Right renal cortex interstitium (tissue), 3 donors: Measurements from ENCODE around the gene ORMDL2. TPM values are rescaled to one million over a fixed set of nuclear protein-coding genes. Genes with fewer than 3 reads are reported as not detected.

Source experiments
- DNase-seq, 3 donors: peaks; one replicate each; pipeline ENCODE4 v3.0.0-alpha.2; 2013; ENCODE audit warnings: low read depth in 3 of 3, low spot score in 2 of 3
- polyA plus RNA-seq, 3 donors: library from polyadenylated mRNA; unstranded; fragments of 120-200 nt; gene quantifications; one replicate each; pipeline ENCODE4 v1.2.1, GENCODE V29; 2013; ENCODE audit not compliant: insufficient read length in 3 of 3

ORMDL2 gene, protein sequence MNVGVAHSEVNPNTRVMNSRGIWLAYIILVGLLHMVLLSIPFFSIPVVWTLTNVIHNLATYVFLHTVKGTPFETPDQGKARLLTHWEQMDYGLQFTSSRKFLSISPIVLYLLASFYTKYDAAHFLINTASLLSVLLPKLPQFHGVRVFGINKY
- polyA plus RNA-seq = 10 to 100 TPM; 32.4 to 43.5 (median 43.3) TPM

DNA sequence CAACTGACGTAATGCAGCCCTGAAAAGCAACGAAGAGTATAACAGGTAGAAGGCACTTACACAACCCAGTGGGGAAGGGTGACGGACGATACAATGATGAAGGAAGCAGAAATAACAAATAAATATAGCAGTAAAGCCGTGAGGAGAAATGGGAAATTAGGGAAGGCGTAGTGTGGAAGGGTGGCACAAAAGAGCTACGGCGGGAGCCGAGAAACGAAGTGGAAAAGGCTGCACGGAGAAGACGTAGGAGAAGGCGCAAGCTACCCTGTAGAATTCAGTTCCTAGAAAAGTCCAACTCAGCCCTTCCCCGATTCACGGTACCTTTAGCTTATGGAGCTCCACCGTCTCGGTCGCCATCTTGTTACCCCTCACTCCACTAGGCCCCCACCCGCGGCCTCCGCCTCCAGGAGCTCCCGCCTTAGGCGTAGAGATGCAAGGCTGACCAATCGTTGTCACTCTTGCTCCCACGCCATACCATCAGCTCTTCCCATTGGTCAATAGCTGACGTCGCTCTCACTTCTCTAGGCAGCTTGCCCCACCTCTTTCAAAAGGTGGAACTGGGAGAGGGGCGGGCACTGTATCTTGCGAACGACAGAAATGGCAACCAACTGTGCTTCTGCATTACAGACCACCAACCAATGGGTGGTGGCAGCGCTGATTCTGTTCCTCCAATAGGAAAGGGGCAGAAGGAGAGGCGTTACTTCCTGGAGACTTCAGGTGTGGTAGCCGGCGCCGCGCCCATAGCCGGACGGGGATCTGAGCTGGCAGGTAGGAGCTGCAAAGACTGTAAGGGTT, at the start of gene ORMDL2, which contains the start of gene SARNP:
Gene ORMDL2, plus strand, starts transcription at position 697 of the 795 bp plus-strand sequence. CDS start 959 bp downstream, outside the sequence.
Gene SARNP, minus strand, starts transcription at position 380 of the 795 bp plus-strand sequence. Its CDS starts 23 bp downstream, at position 357.
- DNase-seq = peak; percentile 98 to 100 (median 100)

DNA sequence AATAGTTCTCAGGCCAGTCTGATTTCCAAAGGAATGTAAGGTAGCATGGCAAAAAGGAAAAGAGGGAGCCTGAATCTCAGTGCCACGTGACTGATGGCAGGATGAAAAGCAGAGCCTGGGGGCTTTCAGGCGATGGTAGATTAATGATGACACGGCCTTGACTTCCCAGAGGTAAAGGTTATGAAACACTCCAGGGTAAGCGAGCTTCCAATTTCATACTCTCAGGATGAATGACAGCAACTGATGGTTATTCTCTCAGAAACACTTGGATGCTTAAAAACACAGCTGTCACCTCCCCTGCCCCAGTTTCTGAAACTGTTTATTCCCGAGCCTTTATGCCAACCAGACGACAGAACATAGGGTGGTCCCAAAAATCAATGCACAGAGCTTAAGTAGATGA, 46.1 kb upstream of the ORMDL2 start:
- no peak for DNase-seq

DNA sequence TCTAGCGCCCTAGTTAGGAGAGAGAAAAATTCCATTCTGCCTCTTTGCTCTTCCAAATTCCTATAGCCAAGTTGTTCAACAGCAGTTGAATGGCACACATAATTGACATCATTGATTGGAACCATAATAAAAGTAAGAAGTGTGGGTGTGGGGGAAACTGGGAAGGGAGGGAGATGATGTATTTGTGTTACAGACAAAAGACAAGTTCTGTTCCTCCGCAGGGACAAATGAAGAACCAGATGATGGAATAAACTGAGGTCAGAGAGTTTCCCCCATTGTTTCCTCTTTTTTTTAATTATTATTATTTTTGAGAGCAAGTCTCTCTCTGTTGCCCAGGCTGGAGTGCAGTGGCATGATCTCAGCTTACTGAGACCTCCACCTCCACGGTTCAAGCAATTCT, 40.0 kb upstream of the ORMDL2 start:
- DNase-seq = no peak

DNA sequence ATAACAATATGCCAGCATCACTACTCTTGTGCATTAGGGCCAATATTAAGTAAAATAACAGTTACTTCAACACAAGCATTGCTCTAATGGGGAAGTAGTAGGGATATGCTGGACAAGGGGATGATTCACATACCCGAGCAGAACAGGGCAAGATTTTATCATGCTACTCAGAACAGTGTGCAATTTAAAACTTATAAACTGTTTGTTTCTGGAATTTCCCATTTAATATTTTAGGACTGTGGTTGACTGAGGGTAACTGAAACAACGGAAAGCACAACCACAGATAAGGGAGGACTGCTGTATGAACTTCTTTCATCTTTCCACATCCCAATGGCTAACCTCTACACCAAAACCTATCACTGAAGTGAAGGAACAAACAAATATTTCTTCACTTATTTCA, 37.2 kb upstream of the ORMDL2 start:
- no peak for DNase-seq

DNA sequence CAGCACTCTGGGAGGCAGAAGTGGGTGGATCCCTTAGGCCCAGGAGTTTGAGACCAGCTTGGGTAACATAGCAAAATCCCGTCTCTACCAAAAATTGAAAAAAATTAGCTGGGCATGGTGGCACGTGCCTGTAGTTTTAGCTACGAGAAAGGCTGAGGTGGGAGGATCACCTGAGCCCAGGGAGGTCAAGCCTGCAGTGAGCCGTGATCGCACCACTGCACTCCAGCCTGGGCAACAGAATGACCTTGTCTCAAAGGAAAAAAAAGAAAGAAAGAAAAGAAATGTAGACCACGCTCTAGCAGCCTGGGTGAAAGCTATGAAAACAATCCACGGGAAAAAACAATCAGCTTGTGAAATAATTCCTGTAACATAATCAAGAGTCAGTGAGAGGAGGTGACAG, 29.3 kb upstream of the ORMDL2 start:
- DNase-seq = no peak

DNA sequence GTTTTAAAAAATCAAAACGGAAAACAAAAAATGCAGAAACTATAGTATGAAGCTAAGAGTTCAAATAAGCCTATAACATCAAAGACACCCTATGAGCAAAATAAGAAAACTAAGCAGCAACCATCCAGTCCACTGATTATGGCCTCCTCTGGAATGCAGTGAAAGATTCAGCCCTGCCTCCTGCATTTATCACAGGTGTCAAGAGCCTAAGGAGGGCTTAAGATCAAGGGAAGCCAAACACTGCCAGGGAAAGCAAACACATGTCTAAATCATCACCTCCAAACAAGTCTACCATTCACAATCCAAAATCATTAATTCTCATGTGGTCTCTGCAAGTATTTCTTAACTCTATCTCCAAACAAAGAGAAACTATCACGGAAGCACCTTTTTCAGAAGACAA, 28.7 kb upstream of the ORMDL2 start:
- no peak for DNase-seq

DNA sequence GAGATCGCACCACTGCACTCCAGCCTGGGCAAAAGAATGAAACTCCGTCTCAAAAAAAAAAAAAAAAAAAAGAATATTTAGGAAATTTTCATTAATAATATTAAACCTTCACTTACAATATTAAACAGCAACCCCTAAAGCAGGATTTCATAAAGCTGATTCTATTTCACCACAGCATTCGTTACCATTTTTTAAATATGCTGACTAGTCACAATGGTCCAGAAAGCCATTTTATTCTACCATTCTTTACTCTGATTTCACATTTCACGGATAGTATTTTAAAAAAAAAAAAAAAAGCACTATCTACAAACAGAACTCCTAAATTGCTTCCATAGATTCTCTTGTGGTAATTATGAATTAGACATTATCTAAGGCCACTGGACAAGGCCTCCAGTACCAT, 27.9 kb upstream of the ORMDL2 start:
- DNase-seq = no peak

DNA sequence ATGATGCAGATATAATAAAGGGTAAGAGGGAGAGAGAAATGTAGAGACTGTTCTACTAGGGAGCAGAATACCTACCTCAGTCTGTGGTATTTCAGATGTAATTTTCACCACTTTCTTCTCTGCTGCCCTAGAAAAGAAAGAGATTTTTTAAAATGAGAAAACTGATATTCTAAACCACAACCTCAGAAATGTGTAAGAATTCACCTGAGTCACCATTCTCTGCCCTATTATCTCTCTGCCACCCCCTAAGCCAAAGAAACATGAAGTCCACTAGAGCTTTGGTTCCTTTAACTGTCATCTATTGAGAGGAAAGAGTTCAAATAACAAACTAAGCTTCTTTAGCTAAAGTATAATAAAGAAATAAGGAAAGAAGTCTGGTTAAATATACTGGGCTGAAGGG, 21.9 kb upstream of the ORMDL2 start:
- DNase-seq = no peak

DNA sequence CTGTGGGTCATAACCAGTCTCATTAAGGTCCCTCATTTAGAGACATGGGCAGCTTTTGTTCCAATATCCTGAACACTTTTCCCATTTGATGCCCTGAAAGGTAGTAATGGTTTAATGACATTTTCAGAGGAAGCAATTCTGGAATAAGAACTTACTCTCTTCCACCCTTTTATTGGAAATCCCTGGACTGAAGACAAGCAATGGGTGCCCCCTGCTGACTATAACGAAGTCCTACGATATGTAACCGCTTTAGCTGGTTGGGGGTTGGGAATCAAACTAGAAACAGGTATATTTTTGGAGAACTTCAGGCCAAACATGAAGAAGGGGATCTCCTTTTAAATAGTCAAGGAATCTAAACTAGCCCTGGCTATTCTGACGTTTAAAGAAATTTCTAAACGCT, 20.8 kb upstream of the ORMDL2 start:
- peak in 2 of 3 donors; percentile 41 to 51 for DNase-seq

DNA sequence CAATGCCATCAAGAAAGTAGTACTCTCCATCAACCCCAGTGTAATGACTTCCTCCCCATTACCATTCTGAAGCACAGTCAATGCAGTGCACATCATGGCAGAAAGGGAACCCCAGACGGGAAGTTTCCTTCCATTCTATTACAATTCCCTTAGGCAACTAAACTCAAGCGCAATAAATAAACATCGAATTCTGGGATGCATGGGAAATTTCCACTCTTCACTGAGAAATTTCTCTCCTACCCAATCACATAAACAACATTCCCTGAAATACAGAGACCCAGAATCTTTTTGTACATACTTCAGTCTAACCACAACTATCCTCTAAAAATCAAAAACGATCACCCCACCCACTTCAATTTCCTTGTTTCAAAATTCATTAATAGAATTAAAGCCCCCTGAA, 20.3 kb upstream of the ORMDL2 start:
- no peak for DNase-seq

DNA sequence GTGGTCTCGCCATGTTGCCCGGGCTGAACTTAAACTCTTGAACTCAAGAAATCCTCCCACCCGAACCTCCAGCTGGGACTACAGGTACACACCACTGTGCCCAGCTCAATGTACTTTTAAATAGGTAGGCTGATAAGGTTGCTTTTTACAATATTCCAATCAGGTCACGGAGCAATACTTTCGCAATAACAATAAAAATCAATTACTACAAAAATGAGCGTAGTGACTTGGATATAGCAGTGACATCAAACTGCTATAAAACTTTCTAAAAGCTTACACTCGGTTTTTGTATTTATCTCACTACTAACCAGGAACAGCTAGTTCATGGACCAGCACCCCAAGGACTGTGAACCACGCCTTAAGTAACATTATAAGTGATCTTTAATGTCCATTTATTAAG, 10.9 kb upstream of the ORMDL2 start:
- no peak for DNase-seq

DNA sequence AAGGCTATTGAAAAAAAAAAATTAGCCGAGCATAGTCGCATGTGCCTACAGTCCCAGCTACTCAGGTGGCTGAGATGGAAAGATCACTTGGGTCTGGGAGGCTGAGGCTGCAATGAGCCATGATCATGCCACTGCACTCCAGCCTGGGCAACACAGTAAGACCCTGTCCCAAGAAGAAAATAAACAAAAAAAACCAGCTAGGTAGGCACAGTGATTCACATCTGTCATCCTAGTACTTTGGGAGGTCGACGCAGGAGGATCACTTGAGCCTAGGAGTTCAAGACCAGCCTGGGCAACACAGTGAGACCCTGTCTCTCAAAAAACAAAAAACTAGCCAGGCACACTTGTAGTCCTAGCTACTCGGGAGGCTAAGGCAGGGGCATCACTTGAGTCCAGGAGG, 8.6 kb upstream of the ORMDL2 start:
- DNase-seq = no peak

DNA sequence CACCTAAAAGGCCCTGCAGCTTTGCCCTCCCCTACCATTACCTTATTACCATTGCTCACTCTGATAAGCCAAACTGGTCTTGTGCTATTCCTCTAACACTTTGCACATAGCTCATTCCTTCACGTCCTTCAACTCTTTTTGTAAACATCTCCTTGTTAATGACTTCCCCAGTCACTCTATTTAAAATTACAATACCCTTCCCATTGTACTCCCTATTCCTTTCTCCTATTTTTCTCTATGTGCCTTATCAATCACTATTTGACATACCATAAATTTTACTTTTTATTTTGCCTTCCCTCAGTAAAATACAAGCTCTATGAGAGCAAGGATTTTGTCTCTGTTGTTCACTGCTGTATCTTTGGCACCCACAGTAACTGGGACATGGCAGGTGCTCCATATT, 5.8 kb upstream of the ORMDL2 start:
- DNase-seq = no peak

DNA sequence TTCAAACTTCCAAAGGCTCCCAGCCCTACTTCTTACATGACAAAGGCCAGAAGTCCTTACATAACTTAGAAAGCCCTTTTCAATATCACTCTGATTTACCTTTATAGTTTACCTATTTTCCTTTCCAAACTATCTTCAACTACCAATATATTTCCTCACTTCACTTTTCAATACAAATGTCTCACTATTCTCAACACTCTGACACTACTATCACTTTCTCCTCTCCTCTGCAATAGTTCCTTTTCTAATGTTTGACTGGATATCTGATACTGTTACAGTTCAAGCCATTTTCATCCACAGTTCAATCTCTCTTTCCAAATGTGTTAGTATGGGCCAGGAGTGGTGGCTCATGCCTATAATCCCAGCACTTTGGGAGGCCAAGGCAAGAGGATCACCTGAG, 3.6 kb upstream of the ORMDL2 start:
- DNase-seq = no peak

DNA sequence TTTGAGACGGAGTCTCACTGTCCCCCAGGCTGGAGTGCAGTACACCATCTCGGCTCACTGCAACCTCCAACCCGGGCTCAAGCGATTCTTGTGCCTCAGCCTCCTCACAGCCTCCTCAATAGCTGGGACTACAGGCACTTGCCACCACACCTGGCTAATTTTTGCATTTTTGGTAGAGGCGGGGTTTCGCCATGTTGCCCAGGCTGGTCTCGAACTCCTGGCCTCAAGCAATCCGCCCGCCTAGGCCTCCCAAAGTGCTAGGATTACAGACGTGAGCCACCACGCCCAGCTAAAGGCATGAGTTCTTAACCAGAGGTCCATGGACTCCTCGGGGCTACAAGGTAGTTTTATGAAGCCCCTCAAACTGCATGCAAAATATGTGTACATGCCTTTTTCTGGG, 2.4 kb upstream of the ORMDL2 start:
- no peak for DNase-seq

DNA sequence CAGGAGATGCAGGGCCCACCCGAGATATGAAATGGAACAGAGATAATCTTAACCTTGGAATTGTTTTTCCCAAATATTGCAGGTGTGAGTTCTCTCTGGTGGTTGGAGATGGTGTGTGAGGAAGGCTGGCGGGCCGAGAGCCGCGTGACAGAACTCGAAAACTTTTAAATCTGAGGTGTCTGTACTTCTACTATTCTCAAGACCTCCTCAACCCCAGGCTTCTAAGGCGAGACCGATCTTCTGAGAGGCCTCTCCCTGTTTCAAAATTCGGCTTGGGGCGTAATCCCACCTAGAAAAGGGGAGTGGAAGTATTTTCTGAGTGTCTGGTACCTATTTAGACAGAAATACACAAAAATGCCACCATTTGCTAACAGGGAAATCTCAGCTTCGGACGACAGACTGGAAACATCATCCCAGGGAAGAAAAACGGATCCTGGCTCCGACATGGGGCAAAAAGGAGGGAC, 928 bp upstream of the ORMDL2 start:
- peak in 1 of 3 donors; percentile 60 for DNase-seq

DNA sequence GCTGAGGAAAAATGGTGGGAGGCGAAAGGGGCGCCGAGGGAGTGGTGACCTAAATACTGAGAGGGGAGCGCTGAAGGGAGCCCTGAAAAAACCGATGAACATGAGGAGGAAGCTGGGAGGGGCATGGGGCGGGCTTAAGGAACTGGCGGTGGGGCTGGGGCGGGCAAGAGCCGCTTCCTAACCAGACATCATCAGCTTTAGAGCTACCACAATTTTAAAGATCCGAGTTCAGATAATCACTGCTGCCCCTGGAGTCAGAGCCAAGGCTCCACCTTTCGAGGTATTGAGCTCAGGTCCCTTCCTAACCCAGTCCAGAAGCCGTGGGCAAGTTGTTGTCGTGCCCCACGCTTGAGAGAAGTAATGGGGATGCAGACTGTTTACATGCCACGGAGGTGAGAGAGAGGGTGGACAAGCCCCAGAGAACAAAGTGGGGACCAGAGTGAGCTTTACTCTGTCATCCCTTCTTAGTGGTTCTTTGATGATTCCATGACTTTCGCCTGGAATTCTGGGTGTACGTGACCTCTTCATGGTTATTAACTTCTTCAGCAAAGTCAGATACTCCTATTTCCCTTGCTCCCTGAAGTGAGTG, 393 bp downstream of the ORMDL2 start:
- no peak for DNase-seq

DNA sequence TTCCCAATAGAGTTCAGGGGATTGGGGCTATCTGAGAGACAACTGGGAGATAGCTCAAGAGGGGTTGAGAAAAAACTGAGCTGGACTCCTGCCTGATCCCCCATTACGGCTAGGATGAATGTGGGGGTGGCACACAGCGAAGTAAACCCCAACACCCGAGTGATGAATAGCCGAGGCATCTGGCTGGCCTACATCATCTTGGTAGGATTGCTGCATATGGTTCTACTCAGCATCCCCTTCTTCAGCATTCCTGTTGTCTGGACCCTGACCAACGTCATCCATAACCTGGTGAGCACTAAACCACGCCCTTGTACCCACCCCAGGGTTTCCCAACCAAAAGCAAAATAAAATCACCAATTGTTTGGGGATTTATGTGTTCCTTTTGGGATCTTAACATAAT, 1.0 kb downstream of the ORMDL2 start:
- no peak for DNase-seq

DNA sequence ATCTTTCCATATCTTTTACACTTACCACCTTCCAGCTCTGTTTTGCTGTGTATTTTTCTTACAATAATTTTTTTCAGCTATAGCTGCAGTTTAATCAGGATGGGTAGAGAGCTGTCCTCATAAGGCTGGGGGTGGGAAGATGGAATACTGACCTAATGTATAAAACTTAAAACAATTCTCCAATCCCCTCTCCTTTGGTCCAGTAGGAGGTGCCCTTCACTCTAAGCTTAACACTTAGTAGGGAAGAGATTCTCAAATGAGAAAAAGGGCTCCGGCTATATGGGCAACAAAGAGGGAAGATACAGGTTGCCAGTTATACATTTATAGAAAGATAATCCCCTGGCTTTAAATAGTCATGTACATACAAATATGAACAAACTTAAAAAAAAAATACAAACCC, 2.8 kb downstream of the ORMDL2 start:
- no peak for DNase-seq

DNA sequence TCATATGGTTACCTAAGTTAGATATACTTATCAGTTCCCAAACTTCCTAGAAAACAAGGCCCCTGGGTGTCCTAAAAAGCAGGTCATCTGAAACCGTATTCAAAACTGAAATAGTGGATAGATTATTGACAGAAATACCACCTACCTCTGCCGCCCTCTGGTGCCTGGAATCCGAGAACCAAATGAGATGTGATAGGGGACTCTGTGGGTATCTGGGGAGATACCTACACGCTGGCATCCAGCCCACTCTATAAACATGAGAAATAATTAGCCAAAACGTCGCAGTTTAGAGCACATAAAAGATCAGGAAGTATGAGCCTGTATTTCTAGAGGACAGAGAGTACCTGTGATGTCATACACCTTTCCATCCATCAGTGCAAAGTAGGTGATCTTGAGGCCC, 4.4 kb downstream of the ORMDL2 start:
- DNase-seq = no peak

DNA sequence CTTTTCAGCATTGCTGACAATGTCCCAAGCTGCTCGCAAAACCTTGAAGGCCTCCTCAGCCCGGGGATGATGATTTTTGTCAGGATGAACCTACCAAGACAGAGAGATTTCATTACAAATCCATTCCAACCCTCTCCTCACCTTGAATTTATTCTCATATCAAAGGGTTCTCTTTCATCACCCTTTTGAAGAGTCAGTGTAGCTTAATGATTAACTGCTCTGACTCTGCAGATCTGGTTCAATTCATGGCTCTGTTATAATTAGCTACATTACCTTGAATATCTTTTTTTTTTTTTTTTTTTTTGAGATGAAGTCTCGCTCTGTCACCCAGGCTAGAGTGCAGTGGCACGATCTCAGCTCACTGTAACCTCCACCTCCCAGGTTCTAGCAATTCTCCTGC, 5.6 kb downstream of the ORMDL2 start:
- no peak for DNase-seq

DNA sequence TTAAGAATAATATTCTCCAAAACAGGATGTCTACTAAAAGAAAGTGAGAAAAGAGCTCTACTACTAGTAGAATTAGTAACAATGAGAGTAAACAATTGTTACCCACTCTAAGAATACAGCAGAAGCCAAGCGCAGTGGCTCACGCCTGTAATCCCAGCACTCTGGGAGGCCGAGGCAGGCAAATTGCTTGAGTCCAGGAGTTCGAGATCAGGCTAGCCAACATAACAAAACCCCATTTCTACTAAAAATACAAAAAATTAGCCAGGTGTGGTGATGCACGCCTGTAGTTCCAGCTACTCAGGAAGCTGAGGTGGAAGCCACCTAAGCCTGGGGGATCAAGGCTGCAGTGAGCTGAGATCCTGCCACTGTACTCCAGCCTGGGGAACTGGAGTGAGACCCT, 6.9 kb downstream of the ORMDL2 start:
- DNase-seq = no peak
